ENCODE data around the gene NCKAP5. TPM values are rescaled to one million over a fixed set of nuclear protein-coding genes. Genes with fewer than 3 reads are reported as not detected.

Gene NCKAP5
- total and polyA plus RNA-seq, 9 of the 15 experiments (the other 6 are each of a cell fraction or from before 2014, with no cell fraction given) = not detected

- CTCF ChIA-PET (ENCODE audit: low intra/inter-chr PET ratio) = no interaction called here
Observed at GRCh38 chr2:132760971-132761370, 807.3 kb downstream of the NCKAP5 start.

More at GRCh38 chr2:132760971-132761370, 807.3 kb downstream of the NCKAP5 start:
- Histone ChIP-seq H3K4me1 (replicated peaks in 1 of 2; ENCODE audit: control insufficient read depth in 2 of 2, insufficient read depth in 2 of 2, low read length in 2 of 2) (no peaks in the 10 kb centered on the region), H3K27me3 (ENCODE audit: control insufficient read depth in 2 of 2, insufficient read depth in 2 of 2, low read length in 2 of 2) (no peaks in the 10 kb centered on the region), H2AFZ (ENCODE audit: low read depth, low read length) (no peak overlapping the region), H3K4me2 (ENCODE audit: insufficient read depth, low read length) (no peak overlapping the region), H4K20me1 (replicated peaks; ENCODE audit: control insufficient read depth, insufficient read depth, low read length) (no peaks in the 10 kb centered on the region), H3K9me3 (replicated peaks; ENCODE audit: control insufficient read depth, insufficient read depth, low read depth, low read length) (no peaks in the 10 kb centered on the region), H3K27ac (ENCODE audit: extremely low read depth, low read depth, low read length) (no peak overlapping the region), H3K4me3 (no peak overlapping the region), H3K9ac (ENCODE audit: insufficient read depth in 1 of 2, low read depth in 2 of 2, low read length in 2 of 2) (no peak overlapping the region), H3K9me1 (ENCODE audit: control insufficient read depth, insufficient read depth, low read length) (peaks cover 2% of the 10 kb centered on the region), H3K36me3 (ENCODE audit: control insufficient read depth, insufficient read depth, low read length) (no peaks in the 10 kb centered on the region), H3K79me2 (ENCODE audit: control insufficient read depth, insufficient read depth, low read length) (no peaks in the 10 kb centered on the region)
- TF ChIP-seq DIDO1 (tag; IDR thresholded peaks at IDR 0.05; ENCODE audit: low read depth) (no peak), NR2C2 (CRISPR knock-in tag; IDR thresholded peaks at IDR 0.05) (no peak), NR2C2 (tag; IDR thresholded peaks at IDR 0.05) (no peak), HDAC8 (tag; IDR thresholded peaks at IDR 0.05) (no peak), ZNF212 (CRISPR knock-in tag; IDR thresholded peaks at IDR 0.05) (no peak), SREBF1 (IDR thresholded peaks at IDR 0.05; ENCODE audit: borderline replicate concordance, low read depth, low read length) (no peak), THRB (CRISPR knock-in tag; conservative IDR thresholded peaks at IDR 0.05) (no peak), TCF7L2 (IDR thresholded peaks at IDR 0.05; ENCODE audit: low read depth, low read length) (no peak), MYBL2 (IDR thresholded peaks at IDR 0.05; ENCODE audit: low read depth) (no peak), MYBL2 (CRISPR knock-in tag; IDR thresholded peaks at IDR 0.05; ENCODE audit: borderline replicate concordance) (no peak), CREB1 (IDR thresholded peaks at IDR 0.05) (no peak), CREB1 (CRISPR knock-in tag; IDR thresholded peaks at IDR 0.05) (no peak), KDM4B (IDR thresholded peaks at IDR 0.05; ENCODE audit: borderline replicate concordance in 2 of 2, low read depth in 1 of 2) (no peak), PTRF (tag; IDR thresholded peaks at IDR 0.05) (no peak), POLR2AphosphoS2 (IDR thresholded peaks at IDR 0.05; ENCODE audit: low read length) (no peak), RAD21 (CRISPR knock-in tag; conservative IDR thresholded peaks at IDR 0.05 in 1 of 2, IDR thresholded peaks at IDR 0.05 in 1 of 2) (no peak), MIER1 (IDR thresholded peaks at IDR 0.05; ENCODE audit: low read depth) (no peak), ZNF175 (CRISPR knock-in tag; IDR thresholded peaks at IDR 0.05; ENCODE audit: low read depth) (no peak), ZNF431 (CRISPR knock-in tag; IDR thresholded peaks at IDR 0.05) (no peak)
- TF ChIP-seq, protein P1, sequence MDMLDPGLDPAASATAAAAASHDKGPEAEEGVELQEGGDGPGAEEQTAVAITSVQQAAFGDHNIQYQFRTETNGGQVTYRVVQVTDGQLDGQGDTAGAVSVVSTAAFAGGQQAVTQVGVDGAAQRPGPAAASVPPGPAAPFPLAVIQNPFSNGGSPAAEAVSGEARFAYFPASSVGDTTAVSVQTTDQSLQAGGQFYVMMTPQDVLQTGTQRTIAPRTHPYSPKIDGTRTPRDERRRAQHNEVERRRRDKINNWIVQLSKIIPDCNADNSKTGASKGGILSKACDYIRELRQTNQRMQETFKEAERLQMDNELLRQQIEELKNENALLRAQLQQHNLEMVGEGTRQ (CRISPR knock-in tag; IDR thresholded peaks at IDR 0.05) = no peak
- TF ChIP-seq, protein P2, sequence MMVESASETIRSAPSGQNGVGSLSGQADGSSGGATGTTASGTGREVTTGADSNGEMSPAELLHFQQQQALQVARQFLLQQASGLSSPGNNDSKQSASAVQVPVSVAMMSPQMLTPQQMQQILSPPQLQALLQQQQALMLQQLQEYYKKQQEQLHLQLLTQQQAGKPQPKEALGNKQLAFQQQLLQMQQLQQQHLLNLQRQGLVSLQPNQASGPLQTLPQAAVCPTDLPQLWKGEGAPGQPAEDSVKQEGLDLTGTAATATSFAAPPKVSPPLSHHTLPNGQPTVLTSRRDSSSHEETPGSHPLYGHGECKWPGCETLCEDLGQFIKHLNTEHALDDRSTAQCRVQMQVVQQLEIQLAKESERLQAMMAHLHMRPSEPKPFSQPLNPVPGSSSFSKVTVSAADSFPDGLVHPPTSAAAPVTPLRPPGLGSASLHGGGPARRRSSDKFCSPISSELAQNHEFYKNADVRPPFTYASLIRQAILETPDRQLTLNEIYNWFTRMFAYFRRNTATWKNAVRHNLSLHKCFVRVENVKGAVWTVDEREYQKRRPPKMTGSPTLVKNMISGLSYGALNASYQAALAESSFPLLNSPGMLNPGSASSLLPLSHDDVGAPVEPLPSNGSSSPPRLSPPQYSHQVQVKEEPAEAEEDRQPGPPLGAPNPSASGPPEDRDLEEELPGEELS (CRISPR knock-in tag; IDR thresholded peaks at IDR 0.05; ENCODE audit: borderline replicate concordance) = no peak
- no peak for FAIRE-seq
- ATAC-seq = no peak
- DNase-seq (ENCODE audit: extremely low read depth in 1 of 4, low spot score in 3 of 4) = no peak
- in situ Hi-C loops (cut with MboI) = no loop called here
- 3% methylated on average over 4 of the region's 4 CpGs for WGBS (ENCODE audit: insufficient coverage, low coverage, missing lambda C conversion rate)
- POLR2A ChIA-PET = no interaction called here
- no TSS peak for BruUV-seq (replicated peaks)
- intact Hi-C loops (cut with micrococcal nuclease) = no loop called here

All from K562 (cell line).